Measurements from ENCODE around the gene LHPP.

Gene LHPP

DNA sequence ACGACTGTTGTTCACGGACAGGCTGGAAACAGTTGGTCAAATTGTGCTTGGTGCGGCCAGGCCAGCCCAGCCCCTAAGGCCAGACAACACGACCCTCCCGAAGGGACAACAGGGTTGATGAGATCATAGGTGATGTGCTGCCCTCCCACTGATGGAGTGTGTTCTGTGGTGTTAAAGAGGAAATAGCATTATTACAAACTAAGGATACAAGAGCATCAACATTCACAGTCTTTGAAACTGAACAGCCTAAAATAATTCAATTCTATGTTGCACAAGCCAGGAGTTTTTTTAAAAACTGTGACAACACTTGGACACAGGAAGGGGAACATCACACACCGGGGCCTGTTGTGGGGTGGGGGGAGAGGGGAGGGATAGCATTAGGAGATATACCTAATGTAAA, 194.9 kb downstream of the LHPP start:
- DNase-seq (ENCODE audit: insufficient read length, low spot score) (no peak), FAIRE-seq (no peak)
- no peak for TF ChIP-seq CTCF (IDR thresholded peaks at IDR 0.05; ENCODE audit: insufficient read depth, missing control alignments)

DNA sequence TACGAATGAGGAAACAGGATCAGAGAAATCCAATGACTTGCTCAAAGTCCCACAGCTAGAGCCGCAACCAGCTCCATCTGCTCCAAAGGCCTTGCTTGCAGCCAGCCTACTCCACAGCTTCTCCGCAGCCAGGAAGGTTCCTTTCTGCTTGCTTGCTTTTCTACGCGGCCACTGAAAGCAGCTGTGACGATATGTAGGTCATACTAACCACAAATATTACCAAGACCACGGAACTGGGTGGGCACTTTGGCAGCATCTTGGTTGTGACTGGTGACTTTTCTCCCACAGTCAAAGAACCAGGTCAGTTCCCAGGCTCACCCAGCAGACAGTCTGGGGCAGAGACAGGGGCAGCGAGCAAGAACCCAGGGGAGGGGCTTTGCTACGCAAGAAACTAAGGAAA, 196.2 kb downstream of the LHPP start:
- TF ChIP-seq CTCF (IDR thresholded peaks at IDR 0.05; ENCODE audit: insufficient read depth, missing control alignments): no peak
- FAIRE-seq (no peak), DNase-seq (ENCODE audit: insufficient read length, low spot score) (no peak)

DNA sequence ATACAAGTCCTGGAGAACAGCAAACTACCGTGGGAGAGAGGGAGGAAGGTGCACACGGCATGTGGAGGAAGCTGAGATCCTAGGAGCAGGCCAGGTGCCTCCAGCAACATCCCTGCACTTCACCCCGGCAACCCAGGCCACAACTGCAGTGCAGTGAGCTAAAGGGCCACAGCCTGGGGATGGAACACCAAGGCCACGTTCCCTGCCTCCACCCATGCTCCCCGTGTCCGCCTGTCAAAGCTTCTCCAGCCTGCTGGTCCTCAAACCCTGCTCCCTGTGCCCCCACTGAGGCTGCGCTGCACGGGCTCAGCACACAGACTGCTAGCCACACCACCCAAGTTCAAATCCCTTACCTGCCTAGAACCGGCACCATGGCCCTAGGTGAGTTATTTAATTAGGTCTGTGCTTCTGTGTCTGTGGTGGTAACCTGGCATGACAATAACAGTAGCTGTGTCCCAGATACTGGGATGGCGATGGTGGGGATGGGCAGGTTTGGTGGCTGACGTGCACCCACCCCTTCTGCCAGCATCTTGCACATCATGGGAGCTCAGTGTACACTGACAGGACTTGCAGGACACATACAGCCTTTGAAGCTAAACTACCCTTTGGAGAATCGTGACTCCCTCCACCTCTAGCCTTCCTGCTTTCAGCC, 197.1 kb downstream of the LHPP start:
- no peak for FAIRE-seq
- TF ChIP-seq CTCF (IDR thresholded peaks at IDR 0.05; ENCODE audit: insufficient read depth, missing control alignments): no peak
- no peak for DNase-seq (ENCODE audit: insufficient read length, low spot score)

- DNase-seq (ENCODE audit: insufficient read length, low spot score) (no peak), FAIRE-seq (no peak)
- TF ChIP-seq CTCF (IDR thresholded peaks at IDR 0.05; ENCODE audit: insufficient read depth, missing control alignments): no peak
Measured at GRCh38 chr10:124659380-124659779, 197.8 kb downstream of the LHPP start.

DNA sequence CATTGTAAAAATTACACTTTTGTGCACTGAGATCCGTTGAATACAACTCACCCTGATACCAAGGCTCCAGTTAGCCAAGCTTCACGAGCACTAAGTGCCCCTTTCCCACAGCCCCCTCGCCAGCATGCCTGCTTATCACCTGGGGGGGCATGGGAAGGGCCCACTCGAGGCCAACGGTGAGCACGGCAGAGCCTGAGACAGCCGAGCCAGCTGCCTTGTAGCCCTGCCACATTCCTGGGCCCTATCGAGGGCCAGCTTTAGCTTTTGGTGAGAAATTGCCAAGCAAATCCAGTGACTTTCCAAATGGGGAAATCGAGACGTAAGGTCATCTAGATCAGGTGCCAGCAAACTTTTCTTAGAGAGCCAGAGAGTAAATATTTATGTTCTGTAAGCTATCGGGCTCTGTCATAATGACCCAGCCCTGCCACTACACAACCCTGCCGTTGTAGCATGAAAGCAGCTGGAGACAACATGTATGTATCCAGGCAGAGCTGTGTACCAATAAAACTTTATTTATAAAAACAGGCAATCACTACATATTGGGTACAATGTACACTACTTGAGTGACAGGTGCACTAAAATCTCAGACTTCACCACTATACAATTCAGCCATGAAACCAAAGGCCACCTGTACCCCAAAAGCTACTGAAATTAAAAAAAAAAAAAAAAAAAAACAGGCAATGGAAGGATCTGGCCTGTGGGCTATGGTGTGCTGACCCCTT, 198.9 kb downstream of the LHPP start:
- FAIRE-seq (no peak), DNase-seq (ENCODE audit: insufficient read length, low spot score) (no peak)
- TF ChIP-seq CTCF (IDR thresholded peaks at IDR 0.05; ENCODE audit: insufficient read depth, missing control alignments): no peak

DNA sequence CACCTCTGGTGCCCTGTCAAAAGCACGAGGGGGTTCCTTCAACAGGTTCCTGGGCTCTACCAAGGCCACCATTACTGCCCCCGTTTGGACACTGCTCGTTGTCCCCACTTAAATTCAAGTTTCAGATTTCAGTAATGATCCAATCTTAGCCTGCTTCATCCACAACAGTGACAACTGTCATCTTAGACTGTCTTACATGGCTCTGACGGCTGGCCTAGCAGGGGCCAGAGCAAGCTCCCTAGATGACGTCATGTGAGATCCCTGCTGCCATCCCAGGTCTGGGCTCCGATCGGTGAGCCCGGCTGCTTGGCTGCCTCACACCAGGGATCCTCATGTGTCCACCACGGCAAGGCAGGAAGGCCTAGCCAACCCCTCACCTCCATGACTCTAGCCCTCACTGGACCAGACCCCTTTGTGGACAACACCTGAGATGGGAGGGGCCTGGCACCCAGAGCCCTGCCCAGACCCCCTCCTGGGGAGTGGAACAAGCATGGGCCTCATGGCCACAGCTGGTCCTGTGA, 200.1 kb downstream of the LHPP start:
- no peak for TF ChIP-seq CTCF (IDR thresholded peaks at IDR 0.05; ENCODE audit: insufficient read depth, missing control alignments)
- DNase-seq (ENCODE audit: insufficient read length, low spot score): no peak
- FAIRE-seq: no peak

GRCh38 chr10:124663228-124663627, 201.6 kb downstream of the LHPP start:
- TF ChIP-seq CTCF (IDR thresholded peaks at IDR 0.05; ENCODE audit: insufficient read depth, missing control alignments): no peak
- DNase-seq (ENCODE audit: insufficient read length, low spot score) (no peak), FAIRE-seq (no peak)

Measured in D721Med (cell line).